ENCODE data around the gene DYNLRB1.

DNA sequence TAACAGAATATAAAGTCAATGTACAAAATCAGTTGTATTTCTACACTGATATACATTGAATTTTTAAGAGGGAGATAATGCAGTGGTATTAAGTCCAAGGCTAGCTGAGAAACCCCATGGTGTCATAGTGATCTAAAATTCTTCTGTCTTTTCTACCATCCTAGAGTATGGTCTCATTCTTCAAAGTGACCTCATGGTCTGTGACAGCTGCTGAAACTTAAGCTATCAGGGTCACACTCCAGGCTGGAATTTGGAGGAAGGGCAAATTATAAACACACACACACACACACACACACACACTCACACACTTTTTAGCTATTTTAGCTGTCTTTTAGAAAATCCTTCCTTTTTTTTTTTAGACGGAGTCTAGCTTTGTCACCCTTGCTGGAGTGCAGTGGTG, 47.3 kb upstream of the DYNLRB1 start:
- TF ChIP-seq, protein P1, sequence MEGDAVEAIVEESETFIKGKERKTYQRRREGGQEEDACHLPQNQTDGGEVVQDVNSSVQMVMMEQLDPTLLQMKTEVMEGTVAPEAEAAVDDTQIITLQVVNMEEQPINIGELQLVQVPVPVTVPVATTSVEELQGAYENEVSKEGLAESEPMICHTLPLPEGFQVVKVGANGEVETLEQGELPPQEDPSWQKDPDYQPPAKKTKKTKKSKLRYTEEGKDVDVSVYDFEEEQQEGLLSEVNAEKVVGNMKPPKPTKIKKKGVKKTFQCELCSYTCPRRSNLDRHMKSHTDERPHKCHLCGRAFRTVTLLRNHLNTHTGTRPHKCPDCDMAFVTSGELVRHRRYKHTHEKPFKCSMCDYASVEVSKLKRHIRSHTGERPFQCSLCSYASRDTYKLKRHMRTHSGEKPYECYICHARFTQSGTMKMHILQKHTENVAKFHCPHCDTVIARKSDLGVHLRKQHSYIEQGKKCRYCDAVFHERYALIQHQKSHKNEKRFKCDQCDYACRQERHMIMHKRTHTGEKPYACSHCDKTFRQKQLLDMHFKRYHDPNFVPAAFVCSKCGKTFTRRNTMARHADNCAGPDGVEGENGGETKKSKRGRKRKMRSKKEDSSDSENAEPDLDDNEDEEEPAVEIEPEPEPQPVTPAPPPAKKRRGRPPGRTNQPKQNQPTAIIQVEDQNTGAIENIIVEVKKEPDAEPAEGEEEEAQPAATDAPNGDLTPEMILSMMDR (conservative IDR thresholded peaks at IDR 0.05; ENCODE audit: low read depth, low read length) = no peak
- TF ChIP-seq EZH2 (IDR thresholded peaks at IDR 0.05; ENCODE audit: borderline replicate concordance, low read depth, low read length, poor library complexity, severe bottlenecking) = no peak

All from A673 (cell line).